AG04450 (cell line): Measurements from ENCODE around the gene ENTPD6. TPM values are rescaled to one million over a fixed set of nuclear protein-coding genes. Genes with fewer than 3 reads are reported as not detected.
A peak's percentile ranks its signal among the peaks of the same experiment; 100 is the strongest.

Experiments used
- CTCF ChIA-PET: fragments of 300-600, 350-600 bp; formaldehyde crosslinking; extraction: SDS; loops from one replicate; lab custom pipeline; 2022; ENCODE audit warnings: antibody characterized with exemption, inconsistent platforms; lab: Charles Lee
- POLR2A ChIA-PET: fragments of 350-600 bp; formaldehyde crosslinking; extraction: SDS; loops from one replicate; lab custom pipeline; 2021; ENCODE audit warnings: antibody characterized with exemption, inconsistent platforms; lab: Yijun Ruan, JAX
- DNase-seq: peaks from one replicate; pipeline ENCODE4 v3.0.0-alpha.2; 2011; ENCODE audit warnings: low read depth, low spot score
- H3K27ac ChIP-seq: one replicate; pipeline ENCODE4 v1.5.1; 2012; ENCODE audit warnings: low read depth, low read length, control low read depth
- H3K27me3 ChIP-seq: one replicate; pipeline ENCODE4 v1.6.0; 2012; ENCODE audit warnings: low read length; ENCODE audit not compliant: control insufficient read depth, insufficient read depth
- H3K4me3 ChIP-seq: 2 replicates; pipeline ENCODE4 v1.5.1; 2011; ENCODE audit warnings: mild to moderate bottlenecking, low read depth, low read length, control low read depth
- H3K9me3 ChIP-seq: 2 replicates; pipeline ENCODE4 v1.5.1; 2012; ENCODE audit warnings: low read length; ENCODE audit not compliant: control insufficient read depth, insufficient read depth
- CTCF ChIP-seq: IDR thresholded peaks from 2 replicates; pipeline ENCODE4 v1.5.1; 2011; ENCODE audit warnings: low read depth, low read length, control low read depth, inconsistent platforms
- polyA plus RNA-seq: library from polyadenylated mRNA; depleted of rRNA; stranded (reverse); fragments of >200 nt; gene quantifications from 2 replicates; pipeline ENCODE4 v1.2.3, GENCODE V29; 2011

Gene ENTPD6
- polyA plus RNA-seq, 1 experiment: 39.9 TPM

DNA sequence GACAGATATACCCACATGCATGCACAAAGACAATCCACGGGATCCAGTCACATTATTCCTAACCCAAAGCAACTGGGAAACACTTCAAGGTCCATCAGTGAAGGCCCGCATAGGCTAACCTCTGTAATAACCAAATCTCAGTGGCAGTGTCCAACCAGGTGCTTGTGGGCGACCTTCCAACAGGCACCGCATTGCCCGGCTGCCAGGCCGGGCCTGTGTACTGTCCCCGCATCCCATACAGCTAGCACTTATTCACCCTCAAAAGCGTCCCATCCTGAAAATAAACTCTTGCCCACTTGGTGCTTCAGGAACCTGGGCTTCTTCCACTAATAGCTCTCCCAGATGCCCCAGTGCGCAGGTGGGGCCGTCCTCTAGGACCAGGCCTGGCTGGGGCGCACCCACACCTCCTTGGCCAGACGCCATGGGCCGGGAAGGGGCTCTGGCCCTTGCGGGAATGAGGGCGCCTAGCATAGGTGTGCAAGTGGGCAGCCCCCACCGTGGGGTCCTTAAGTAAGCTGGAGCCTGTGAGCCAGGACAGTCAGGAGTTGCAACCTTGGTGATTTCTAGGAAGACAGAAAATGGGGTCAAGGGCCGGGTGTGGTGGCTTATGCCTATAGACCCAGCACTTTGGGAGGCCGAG, 1.1 kb upstream of the ENTPD6 start:
- peaks cover 7% of the 10 kb centered on the region for H3K9me3 ChIP-seq
- no peak overlapping the region for H3K4me3 ChIP-seq
- peaks cover 15% of the 10 kb centered on the region for H3K27me3 ChIP-seq
- TF ChIP-seq CTCF: no peak
- no peak overlapping the region for H3K27ac ChIP-seq
- DNase-seq: no peak
- ChIA-PET CTCF (interaction anchor here (1.4 to 1.9 kb wide), 2 partner anchors 204 to 205 kb away, joined by 3 to 6 read pairs; no protein-coding TSS in a partner anchor), POLR2A (interaction anchor here (0.8 to 1.2 kb wide), 4 partner anchors 16 to 57 kb away, joined by 3 to 4 read pairs (median 4); partner anchors contain the start of gene PYGB)

DNA sequence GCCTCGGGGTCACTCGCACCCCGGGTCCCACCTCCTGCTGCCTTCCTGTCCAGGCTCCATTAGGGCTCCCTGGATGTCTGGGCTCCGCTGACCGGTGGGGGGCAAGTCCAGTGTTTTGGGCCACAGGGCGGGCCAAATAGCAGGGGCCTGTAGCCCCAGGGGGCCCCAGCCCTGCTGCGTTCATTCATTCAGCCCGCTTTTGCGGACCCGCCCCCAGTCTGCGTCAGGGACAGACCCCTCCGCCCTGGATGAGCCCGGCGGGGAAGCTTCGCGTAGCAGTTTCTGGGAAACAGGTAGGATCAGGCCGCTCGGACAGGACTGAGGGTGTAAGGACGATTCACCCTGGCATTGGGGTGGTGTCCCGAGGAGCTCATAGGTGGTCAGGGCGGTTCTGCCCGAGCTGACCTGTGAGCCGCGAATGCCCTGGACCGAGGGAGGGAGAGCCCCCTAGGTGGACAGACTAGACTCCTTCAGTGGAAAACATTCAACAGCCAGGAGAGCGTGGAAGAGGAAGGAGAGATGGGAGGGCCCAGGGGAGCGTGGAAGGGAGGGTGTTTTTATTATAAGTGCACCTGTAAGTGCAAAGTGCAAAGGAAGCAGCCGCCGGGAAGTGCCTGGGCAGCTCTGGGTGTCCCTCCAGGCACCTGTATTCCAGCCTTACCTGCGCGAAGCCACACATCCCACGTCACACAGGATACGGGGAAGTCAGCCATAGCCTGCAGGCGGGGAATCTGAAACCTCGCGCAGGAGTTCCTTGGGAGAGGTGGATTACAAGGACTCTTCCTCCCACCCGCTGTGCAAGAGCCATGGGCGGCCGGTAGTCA, 662 bp downstream of the ENTPD6 start:
- ChIA-PET CTCF (interaction anchor here (1.9 kb wide), 1 partner anchor 203 kb away, joined by 6 read pairs; no protein-coding TSS in a partner anchor), POLR2A (interaction anchor here (1.1 to 1.2 kb wide), 3 partner anchors 17 to 55 kb away, joined by 3 to 5 read pairs (median 4); partner anchors contain the start of gene PYGB)
- Histone ChIP-seq H3K27ac (no peak overlapping the region), H3K9me3 (peaks cover 7% of the 10 kb centered on the region), H3K27me3 (peaks cover 7% of the 10 kb centered on the region), H3K4me3 (peak overlapping the region; percentile 92)
- no peak for DNase-seq
- no peak for TF ChIP-seq CTCF

- ChIA-PET POLR2A (interaction anchor here (1.1 kb wide), 1 partner anchor 51 kb away, joined by 5 read pairs; the partner anchor contains the start of gene PYGB), CTCF (interaction anchor here (1.9 kb wide), 1 partner anchor 202 kb away, joined by 6 read pairs; no protein-coding TSS in a partner anchor)
- DNase-seq: no peak
- Histone ChIP-seq H3K27me3 (peaks cover 6% of the 10 kb centered on the region), H3K27ac (no peak overlapping the region), H3K9me3 (peaks cover 7% of the 10 kb centered on the region), H3K4me3 (peak overlapping the region; percentile 92)
- no peak for TF ChIP-seq CTCF
Measured at GRCh38 chr20:25196786-25197120, 1.2 kb downstream of the ENTPD6 start.

DNA sequence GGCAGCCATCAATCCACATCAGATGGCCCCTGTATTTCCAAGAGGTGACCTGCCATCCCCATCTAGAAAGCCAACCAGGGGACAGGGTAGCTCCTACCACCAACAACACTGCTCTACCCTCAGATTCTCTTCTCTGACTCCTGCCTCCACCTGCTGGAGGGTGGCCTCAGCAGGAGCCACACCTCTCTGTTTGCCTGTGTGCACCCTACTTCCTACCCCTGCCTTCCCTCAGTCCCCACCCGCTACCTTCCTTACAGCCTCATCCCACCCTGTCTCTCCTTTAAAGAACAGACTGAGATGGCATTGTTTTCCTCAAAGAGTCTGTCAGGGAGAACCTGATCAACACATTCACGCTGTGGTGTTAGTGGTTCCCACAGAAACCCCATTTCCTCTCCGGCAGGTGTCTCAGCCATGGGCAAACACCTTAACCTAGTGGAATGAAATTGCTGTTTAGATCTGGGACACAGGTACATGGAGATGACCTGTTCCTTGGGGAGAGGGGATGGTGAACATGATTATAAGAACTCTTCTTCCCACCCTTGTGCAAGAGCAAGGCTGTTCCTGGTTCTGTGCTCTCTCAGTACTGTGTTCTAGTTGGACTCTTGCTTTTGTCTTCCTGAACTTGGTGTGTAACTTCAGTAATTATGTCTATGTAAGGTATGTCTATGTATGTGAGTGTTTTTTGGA, 1.8 kb downstream of the ENTPD6 start:
- H3K27ac ChIP-seq: no peak overlapping the region
- POLR2A ChIA-PET: no interaction called here
- no peak for DNase-seq
- TF ChIP-seq CTCF: no peak
- CTCF ChIA-PET: no interaction called here
- H3K4me3 ChIP-seq: no peak overlapping the region
- peaks cover under 1% of the 10 kb centered on the region for H3K27me3 ChIP-seq
- H3K9me3 ChIP-seq: peaks cover 7% of the 10 kb centered on the region
